ENCODE data around the gene RBM10.

Gene RBM10

DNA sequence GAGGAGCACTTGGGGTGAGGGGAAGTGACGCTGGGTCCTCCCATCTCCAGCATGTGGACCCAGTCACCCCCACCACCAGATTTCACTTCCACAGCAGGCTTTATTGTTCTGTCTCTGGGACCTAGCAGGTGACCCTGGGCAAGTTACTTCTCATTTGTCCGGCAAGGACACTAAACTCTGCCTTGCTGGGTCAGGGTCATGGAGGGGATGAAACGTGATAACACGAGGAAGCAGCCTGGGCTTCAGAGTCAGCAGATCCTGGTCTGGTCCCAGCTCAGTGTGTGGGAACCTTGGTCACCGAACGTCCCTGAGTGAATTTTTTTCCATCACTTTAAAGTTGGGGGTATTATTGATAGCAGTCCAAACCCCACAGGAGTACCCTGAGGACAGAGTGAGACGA is 52.5 kb downstream of the RBM10 start:
- H3K9me3 ChIP-seq (ENCODE audit: control insufficient read depth in 1 of 2, low read length in 2 of 2) = no peaks in the 10 kb centered on the region
- H3K4me3 ChIP-seq (ENCODE audit: low read depth in 1 of 2, low read length in 2 of 2) = no peak overlapping the region
- no peaks in the 10 kb centered on the region for H3K27me3 ChIP-seq (ENCODE audit: control insufficient read depth in 1 of 2, insufficient read depth in 2 of 2, low read length in 2 of 2)
- H3K36me3 ChIP-seq (ENCODE audit: control insufficient read depth in 1 of 2, insufficient read depth in 2 of 2, low read length in 2 of 2) = peaks cover 27 to 42% of the 10 kb centered on the region in 2 donors
- peak overlapping the region in 1 of 2 donors; percentile 18 for H3K9ac ChIP-seq (ENCODE audit: low read depth in 1 of 2, low read length in 2 of 2)
- peaks cover 36 to 49% of the 10 kb centered on the region in 2 donors for H3K4me1 ChIP-seq (ENCODE audit: control insufficient read depth in 1 of 2, insufficient read depth in 2 of 2, low read length in 2 of 2)
- H3K27ac ChIP-seq (ENCODE audit: low read depth, low read length) = no peak overlapping the region

DNA sequence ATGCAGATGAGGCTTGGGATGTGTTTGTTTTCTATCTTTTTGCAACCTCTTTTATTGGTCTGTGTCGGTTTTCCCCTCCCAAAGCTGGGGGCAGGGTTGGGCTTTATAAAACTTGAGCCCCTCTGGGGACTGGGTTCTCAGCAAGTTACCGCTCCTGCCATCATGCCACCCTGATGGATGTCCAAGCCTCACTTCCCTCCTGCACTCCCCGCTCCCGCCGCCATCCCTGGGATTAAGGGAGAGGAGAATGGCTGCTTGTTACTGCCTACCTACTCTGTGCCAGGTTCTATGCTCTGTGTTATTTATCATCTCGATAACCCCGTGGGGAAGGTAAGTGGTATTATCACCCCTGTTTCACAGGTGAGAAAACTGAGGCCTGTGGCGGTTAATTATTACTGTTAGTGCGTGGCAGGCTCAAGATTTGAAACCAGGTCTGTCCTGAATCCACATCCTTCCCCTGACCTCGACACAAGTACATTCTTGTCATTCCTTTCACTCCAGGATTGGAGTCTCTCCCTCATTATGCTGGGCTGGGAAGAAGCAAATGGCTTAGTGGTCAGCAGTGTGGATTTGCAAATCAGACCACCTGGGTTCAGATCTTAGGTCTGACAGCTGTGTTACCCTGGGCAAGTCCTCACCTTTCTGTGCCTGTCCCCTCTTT is 53.1 kb downstream of the RBM10 start:
- Histone ChIP-seq H3K27ac (ENCODE audit: low read depth, low read length) (no peak overlapping the region), H3K4me1 (ENCODE audit: control insufficient read depth in 1 of 2, insufficient read depth in 2 of 2, low read length in 2 of 2) (peaks cover 32 to 49% of the 10 kb centered on the region in 2 donors), H3K27me3 (ENCODE audit: control insufficient read depth in 1 of 2, insufficient read depth in 2 of 2, low read length in 2 of 2) (no peaks in the 10 kb centered on the region), H3K9ac (ENCODE audit: low read depth in 1 of 2, low read length in 2 of 2) (peak overlapping the region in 1 of 2 donors; percentile 18), H3K9me3 (ENCODE audit: control insufficient read depth in 1 of 2, low read length in 2 of 2) (no peaks in the 10 kb centered on the region), H3K36me3 (ENCODE audit: control insufficient read depth in 1 of 2, insufficient read depth in 2 of 2, low read length in 2 of 2) (peaks cover 33 to 48% of the 10 kb centered on the region in 2 donors), H3K4me3 (ENCODE audit: low read depth in 1 of 2, low read length in 2 of 2) (no peak overlapping the region)

DNA sequence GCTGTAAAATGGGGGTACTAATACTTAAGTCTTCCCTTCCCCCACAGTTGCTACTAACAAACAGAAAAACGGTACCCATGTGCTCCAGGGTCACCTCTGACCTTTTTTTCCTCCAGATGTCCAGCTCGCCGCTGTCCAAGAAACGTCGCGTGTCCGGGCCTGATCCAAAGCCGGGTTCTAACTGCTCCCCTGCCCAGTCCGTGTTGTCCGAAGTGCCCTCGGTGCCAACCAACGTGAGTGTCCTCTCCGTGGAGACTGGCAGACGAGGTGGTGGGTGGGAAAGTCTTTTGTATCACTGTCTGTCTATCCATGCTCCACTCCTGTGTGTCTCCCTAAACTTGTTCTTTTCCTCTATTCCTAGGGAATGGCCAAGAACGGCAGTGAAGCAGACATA is 53.7 kb downstream of the RBM10 start:
- Histone ChIP-seq H3K9me3 (ENCODE audit: control insufficient read depth in 1 of 2, low read length in 2 of 2) (no peaks in the 10 kb centered on the region), H3K9ac (ENCODE audit: low read depth in 1 of 2, low read length in 2 of 2) (no peak overlapping the region), H3K36me3 (ENCODE audit: control insufficient read depth in 1 of 2, insufficient read depth in 2 of 2, low read length in 2 of 2) (peaks cover 37 to 51% of the 10 kb centered on the region in 2 donors), H3K27ac (ENCODE audit: low read depth, low read length) (no peak overlapping the region), H3K27me3 (ENCODE audit: control insufficient read depth in 1 of 2, insufficient read depth in 2 of 2, low read length in 2 of 2) (no peaks in the 10 kb centered on the region), H3K4me1 (ENCODE audit: control insufficient read depth in 1 of 2, insufficient read depth in 2 of 2, low read length in 2 of 2) (peaks cover 30 to 49% of the 10 kb centered on the region in 2 donors), H3K4me3 (ENCODE audit: low read depth in 1 of 2, low read length in 2 of 2) (no peak overlapping the region)

DNA sequence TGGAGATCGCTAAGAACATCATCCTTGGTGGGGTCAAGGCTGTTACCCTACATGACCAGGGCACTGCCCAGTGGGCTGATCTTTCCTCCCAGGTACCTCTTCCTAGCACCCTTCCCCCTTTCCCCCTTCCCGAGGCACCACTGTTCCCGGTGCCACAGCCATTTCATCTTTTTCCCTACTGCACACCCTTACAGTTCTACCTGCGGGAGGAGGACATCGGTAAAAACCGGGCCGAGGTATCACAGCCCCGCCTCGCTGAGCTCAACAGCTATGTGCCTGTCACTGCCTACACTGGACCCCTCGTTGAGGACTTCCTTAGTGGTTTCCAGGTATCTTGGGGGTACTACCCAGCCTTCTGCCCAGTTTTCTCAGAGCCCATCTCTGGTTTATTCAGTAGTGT is 54.3 kb downstream of the RBM10 start:
- peaks cover 37 to 55% of the 10 kb centered on the region in 2 donors for H3K36me3 ChIP-seq (ENCODE audit: control insufficient read depth in 1 of 2, insufficient read depth in 2 of 2, low read length in 2 of 2)

DNA sequence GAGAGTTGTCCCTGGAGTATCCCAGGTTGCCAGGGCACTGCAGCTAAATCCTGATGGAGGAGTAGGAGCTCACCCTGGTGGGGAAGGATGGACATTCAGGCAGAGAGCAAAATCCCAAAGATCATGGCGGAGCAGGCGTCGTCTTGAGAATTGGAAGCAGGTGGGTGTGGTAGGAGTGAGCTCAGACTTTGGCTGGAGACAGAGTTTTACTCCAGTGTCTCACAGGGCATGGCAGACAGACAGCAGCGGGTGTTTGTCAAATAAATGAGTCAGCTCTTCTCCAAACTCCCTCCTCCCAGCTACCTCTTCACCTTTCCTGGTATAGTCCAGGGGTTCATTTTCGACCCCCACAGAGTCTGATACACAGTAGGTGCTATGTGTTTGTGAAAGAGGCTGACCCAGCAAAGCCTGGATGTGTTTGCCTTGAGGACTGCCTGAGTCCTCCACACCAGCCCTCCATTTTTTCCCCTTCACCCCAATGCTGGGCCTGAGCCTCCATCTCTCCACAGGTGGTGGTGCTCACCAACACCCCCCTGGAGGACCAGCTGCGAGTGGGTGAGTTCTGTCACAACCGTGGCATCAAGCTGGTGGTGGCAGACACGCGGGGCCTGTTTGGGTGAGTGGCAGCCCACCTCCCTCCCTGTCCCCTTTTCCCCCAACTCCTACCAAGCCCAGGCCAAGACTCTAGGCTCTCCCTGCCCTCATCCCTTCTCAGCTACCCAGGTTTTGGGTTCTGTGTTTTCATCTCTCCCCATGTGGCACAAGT is 55.5 kb downstream of the RBM10 start:
- H3K4me1 ChIP-seq (ENCODE audit: control insufficient read depth in 1 of 2, insufficient read depth in 2 of 2, low read length in 2 of 2) = peaks cover 24 to 39% of the 10 kb centered on the region in 2 donors
- H3K9me3 ChIP-seq (ENCODE audit: control insufficient read depth in 1 of 2, low read length in 2 of 2) = no peaks in the 10 kb centered on the region
- peaks cover 37 to 66% of the 10 kb centered on the region in 2 donors for H3K36me3 ChIP-seq (ENCODE audit: control insufficient read depth in 1 of 2, insufficient read depth in 2 of 2, low read length in 2 of 2)
- no peak overlapping the region for H3K27ac ChIP-seq (ENCODE audit: low read depth, low read length)
- no peak overlapping the region for H3K4me3 ChIP-seq (ENCODE audit: low read depth in 1 of 2, low read length in 2 of 2)
- no peaks in the 10 kb centered on the region for H3K27me3 ChIP-seq (ENCODE audit: control insufficient read depth in 1 of 2, insufficient read depth in 2 of 2, low read length in 2 of 2)
- H3K9ac ChIP-seq (ENCODE audit: low read depth in 1 of 2, low read length in 2 of 2) = no peak overlapping the region

More for the DNA sequence above, 54.3 kb downstream of the RBM10 start:
- H3K4me3 ChIP-seq (ENCODE audit: low read depth in 1 of 2, low read length in 2 of 2) = no peak overlapping the region
- H3K9me3 ChIP-seq (ENCODE audit: control insufficient read depth in 1 of 2, low read length in 2 of 2) = no peaks in the 10 kb centered on the region
- no peak overlapping the region for H3K27ac ChIP-seq (ENCODE audit: low read depth, low read length)
- no peaks in the 10 kb centered on the region for H3K27me3 ChIP-seq (ENCODE audit: control insufficient read depth in 1 of 2, insufficient read depth in 2 of 2, low read length in 2 of 2)
- H3K4me1 ChIP-seq (ENCODE audit: control insufficient read depth in 1 of 2, insufficient read depth in 2 of 2, low read length in 2 of 2) = peaks cover 30 to 49% of the 10 kb centered on the region in 2 donors
- no peak overlapping the region for H3K9ac ChIP-seq (ENCODE audit: low read depth in 1 of 2, low read length in 2 of 2)

DNA sequence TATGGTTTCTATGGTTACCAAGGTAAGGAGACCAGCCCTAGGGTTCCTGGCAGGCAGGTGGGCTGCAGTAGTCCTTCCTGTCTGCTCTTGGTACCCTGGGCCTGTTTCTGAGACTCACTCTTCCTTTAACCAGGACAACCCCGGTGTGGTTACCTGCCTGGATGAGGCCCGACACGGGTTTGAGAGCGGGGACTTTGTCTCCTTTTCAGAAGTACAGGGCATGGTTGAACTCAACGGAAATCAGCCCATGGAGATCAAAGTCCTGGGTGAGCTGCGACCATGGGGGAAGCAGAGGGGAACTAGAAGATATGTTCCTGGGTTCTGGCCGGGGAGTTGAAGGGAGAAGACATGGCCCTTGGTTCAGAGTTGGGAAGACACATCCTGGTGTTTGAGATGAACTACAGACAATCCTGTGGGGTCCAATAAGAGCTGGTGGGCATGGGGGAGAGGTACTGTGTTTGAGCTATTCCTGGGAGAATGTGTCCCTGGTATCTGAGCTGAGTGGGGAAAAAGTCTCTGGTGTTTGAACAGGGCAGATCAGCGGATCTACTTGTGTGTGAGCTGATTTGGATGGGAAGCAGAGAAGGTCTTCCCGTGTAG is 56.4 kb downstream of the RBM10 start:
- Histone ChIP-seq H3K9ac (ENCODE audit: low read depth in 1 of 2, low read length in 2 of 2) (no peak overlapping the region), H3K36me3 (ENCODE audit: control insufficient read depth in 1 of 2, insufficient read depth in 2 of 2, low read length in 2 of 2) (peaks cover 43 to 75% of the 10 kb centered on the region in 2 donors), H3K9me3 (ENCODE audit: control insufficient read depth in 1 of 2, low read length in 2 of 2) (no peaks in the 10 kb centered on the region), H3K27me3 (ENCODE audit: control insufficient read depth in 1 of 2, insufficient read depth in 2 of 2, low read length in 2 of 2) (no peaks in the 10 kb centered on the region), H3K4me1 (ENCODE audit: control insufficient read depth in 1 of 2, insufficient read depth in 2 of 2, low read length in 2 of 2) (peaks cover 15 to 30% of the 10 kb centered on the region in 2 donors), H3K4me3 (ENCODE audit: low read depth in 1 of 2, low read length in 2 of 2) (no peak overlapping the region), H3K27ac (ENCODE audit: low read depth, low read length) (no peak overlapping the region)

DNA sequence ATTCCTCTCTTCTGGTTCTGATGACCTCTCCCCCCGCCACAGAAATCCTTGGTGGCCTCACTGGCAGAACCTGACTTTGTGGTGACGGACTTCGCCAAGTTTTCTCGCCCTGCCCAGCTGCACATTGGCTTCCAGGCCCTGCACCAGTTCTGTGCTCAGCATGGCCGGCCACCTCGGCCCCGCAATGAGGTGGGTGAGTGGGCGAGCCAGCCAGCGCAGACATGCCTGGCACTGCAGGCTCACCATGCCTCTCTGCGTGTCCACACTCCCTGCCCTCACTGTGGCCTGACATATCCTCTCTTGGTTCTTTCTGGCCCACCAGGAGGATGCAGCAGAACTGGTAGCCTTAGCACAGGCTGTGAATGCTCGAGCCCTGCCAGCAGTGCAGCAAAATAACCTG is 57.3 kb downstream of the RBM10 start:
- H3K27ac ChIP-seq (ENCODE audit: low read depth, low read length) = no peak overlapping the region
- no peaks in the 10 kb centered on the region for H3K9me3 ChIP-seq (ENCODE audit: control insufficient read depth in 1 of 2, low read length in 2 of 2)
- H3K4me1 ChIP-seq (ENCODE audit: control insufficient read depth in 1 of 2, insufficient read depth in 2 of 2, low read length in 2 of 2) = peaks cover 7 to 21% of the 10 kb centered on the region in 2 donors
- H3K27me3 ChIP-seq (ENCODE audit: control insufficient read depth in 1 of 2, insufficient read depth in 2 of 2, low read length in 2 of 2) = no peaks in the 10 kb centered on the region
- no peak overlapping the region for H3K9ac ChIP-seq (ENCODE audit: low read depth in 1 of 2, low read length in 2 of 2)
- H3K36me3 ChIP-seq (ENCODE audit: control insufficient read depth in 1 of 2, insufficient read depth in 2 of 2, low read length in 2 of 2) = peaks cover 43 to 80% of the 10 kb centered on the region in 2 donors
- H3K4me3 ChIP-seq (ENCODE audit: low read depth in 1 of 2, low read length in 2 of 2) = no peak overlapping the region

DNA sequence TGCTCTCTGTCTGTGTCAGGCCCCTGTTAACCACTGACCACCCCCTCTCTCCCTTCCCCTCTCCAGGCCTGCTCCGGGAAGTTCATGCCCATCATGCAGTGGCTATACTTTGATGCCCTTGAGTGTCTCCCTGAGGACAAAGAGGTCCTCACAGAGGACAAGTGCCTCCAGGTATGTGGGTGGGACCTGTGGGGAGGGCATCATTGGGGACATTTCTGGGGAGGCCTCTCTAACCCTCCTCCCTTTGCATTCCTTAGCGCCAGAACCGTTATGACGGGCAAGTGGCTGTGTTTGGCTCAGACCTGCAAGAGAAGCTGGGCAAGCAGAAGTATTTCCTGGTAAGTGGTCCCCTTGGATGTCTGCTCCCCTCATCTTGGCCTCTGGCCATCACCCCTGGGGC is 57.9 kb downstream of the RBM10 start:
- Histone ChIP-seq H3K9ac (ENCODE audit: low read depth in 1 of 2, low read length in 2 of 2) (no peak overlapping the region), H3K27ac (ENCODE audit: low read depth, low read length) (no peak overlapping the region), H3K4me1 (ENCODE audit: control insufficient read depth in 1 of 2, insufficient read depth in 2 of 2, low read length in 2 of 2) (peaks cover 3 to 17% of the 10 kb centered on the region in 2 donors), H3K27me3 (ENCODE audit: control insufficient read depth in 1 of 2, insufficient read depth in 2 of 2, low read length in 2 of 2) (no peaks in the 10 kb centered on the region), H3K36me3 (ENCODE audit: control insufficient read depth in 1 of 2, insufficient read depth in 2 of 2, low read length in 2 of 2) (peaks cover 43 to 85% of the 10 kb centered on the region in 2 donors), H3K9me3 (ENCODE audit: control insufficient read depth in 1 of 2, low read length in 2 of 2) (no peaks in the 10 kb centered on the region), H3K4me3 (ENCODE audit: low read depth in 1 of 2, low read length in 2 of 2) (no peak overlapping the region)

DNA sequence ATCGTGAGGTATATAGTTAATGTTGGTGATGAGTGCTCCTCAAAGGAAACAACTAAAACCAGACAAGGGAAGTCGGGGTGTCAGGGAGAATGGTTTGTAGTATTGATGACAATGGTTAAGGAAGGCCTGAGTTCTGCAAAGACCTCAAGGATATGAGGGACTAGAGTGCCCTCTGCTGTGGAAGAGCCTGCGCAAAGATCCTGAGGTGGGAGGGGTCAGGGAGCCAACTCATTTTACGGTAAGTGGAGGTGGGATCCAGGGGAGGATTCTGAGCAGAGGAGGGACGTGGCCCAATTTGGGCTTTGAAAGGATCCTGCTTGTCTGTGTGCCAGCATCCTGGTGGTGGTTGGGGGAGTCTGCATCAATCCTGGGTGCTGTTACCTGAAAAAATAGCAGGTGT is 59.9 kb downstream of the RBM10 start:
- Histone ChIP-seq H3K4me3 (ENCODE audit: low read depth in 1 of 2, low read length in 2 of 2) (no peak overlapping the region), H3K9ac (ENCODE audit: low read depth in 1 of 2, low read length in 2 of 2) (no peak overlapping the region), H3K27ac (ENCODE audit: low read depth, low read length) (no peak overlapping the region), H3K27me3 (ENCODE audit: control insufficient read depth in 1 of 2, insufficient read depth in 2 of 2, low read length in 2 of 2) (no peaks in the 10 kb centered on the region), H3K9me3 (ENCODE audit: control insufficient read depth in 1 of 2, low read length in 2 of 2) (no peaks in the 10 kb centered on the region), H3K36me3 (ENCODE audit: control insufficient read depth in 1 of 2, insufficient read depth in 2 of 2, low read length in 2 of 2) (peaks cover 31 to 84% of the 10 kb centered on the region in 2 donors), H3K4me1 (ENCODE audit: control insufficient read depth in 1 of 2, insufficient read depth in 2 of 2, low read length in 2 of 2) (peaks cover 3 to 9% of the 10 kb centered on the region in 2 donors)

DNA sequence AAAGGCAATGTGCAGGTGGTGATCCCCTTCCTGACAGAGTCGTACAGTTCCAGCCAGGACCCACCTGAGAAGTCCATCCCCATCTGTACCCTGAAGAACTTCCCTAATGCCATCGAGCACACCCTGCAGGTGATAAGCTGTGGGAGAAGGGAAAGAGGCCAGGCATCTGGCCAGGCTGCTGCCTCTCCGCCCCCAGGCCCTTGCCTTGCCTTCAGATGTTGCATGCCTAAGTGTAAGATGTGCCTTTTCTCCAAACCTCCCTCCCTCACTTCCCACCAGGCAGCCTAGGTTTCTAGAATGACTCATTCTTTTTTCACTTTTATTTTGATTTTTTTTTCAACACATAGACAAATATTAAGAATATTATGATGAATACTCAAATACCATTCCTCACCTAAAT is 61.3 kb downstream of the RBM10 start:
- no peak overlapping the region for H3K27ac ChIP-seq (ENCODE audit: low read depth, low read length)
- H3K4me3 ChIP-seq (ENCODE audit: low read depth in 1 of 2, low read length in 2 of 2) = no peak overlapping the region
- no peaks in the 10 kb centered on the region for H3K9me3 ChIP-seq (ENCODE audit: control insufficient read depth in 1 of 2, low read length in 2 of 2)
- H3K36me3 ChIP-seq (ENCODE audit: control insufficient read depth in 1 of 2, insufficient read depth in 2 of 2, low read length in 2 of 2) = peaks cover 42 to 84% of the 10 kb centered on the region in 2 donors
- H3K4me1 ChIP-seq (ENCODE audit: control insufficient read depth in 1 of 2, insufficient read depth in 2 of 2, low read length in 2 of 2) = no peaks in the 10 kb centered on the region
- H3K27me3 ChIP-seq (ENCODE audit: control insufficient read depth in 1 of 2, insufficient read depth in 2 of 2, low read length in 2 of 2) = no peaks in the 10 kb centered on the region
- H3K9ac ChIP-seq (ENCODE audit: low read depth in 1 of 2, low read length in 2 of 2) = no peak overlapping the region

Measured in duodenal mucosa (tissue), 2 donors.